Activated B cell treated with CpG ODN at 0.5 μM for 24 hours (primary cell): ENCODE data around the gene TMEM8B. TPM values are rescaled to one million over a fixed set of nuclear protein-coding genes. Genes with fewer than 3 reads are reported as not detected.
"Not testable (repeated sequence)": the region's sequence is repeated elsewhere in the genome, so short reads cannot be mapped to it uniquely, and the experiment has no call there.

Experiments
- ATAC-seq: fragments of 200-7000 bp; cut with Tn5 transposase; one replicate; pipeline ENCODE4 v1.10.0; 2021; ENCODE audit warnings: low read depth, mild to moderate bottlenecking, moderate library complexity
- CTCF ChIA-PET: fragments of 350-600 bp; sonication (Branson Sonifier 250); formaldehyde crosslinking; loops from one replicate; lab custom pipeline; 2021; ENCODE audit warnings: antibody characterized with exemption; lab: Charles Lee
- POLR2A ChIA-PET: fragments of 350-600 bp; sonication (Branson Sonifier 250); formaldehyde crosslinking; loops from one replicate; lab custom pipeline; 2021; ENCODE audit warnings: antibody characterized with exemption; lab: Charles Lee
- DNase-seq: peaks from one replicate; pipeline ENCODE4 v3.0.0; 2022
- H3K27ac Mint-ChIP-seq: one replicate; pipeline ENCODE4 v1.8.0; 2020; ENCODE audit warnings: mixed read lengths
- H3K27me3 Mint-ChIP-seq: one replicate; pipeline ENCODE4 v1.8.0; 2021; ENCODE audit warnings: mixed read lengths
- H3K36me3 Mint-ChIP-seq: one replicate; pipeline ENCODE4 v1.8.0; 2021; ENCODE audit warnings: low read depth, mixed read lengths
- H3K4me1 Mint-ChIP-seq: one replicate; pipeline ENCODE4 v1.8.0; 2021; ENCODE audit warnings: mixed read lengths
- H3K4me3 Mint-ChIP-seq: one replicate; pipeline ENCODE4 v1.8.0; 2020; ENCODE audit warnings: mild to moderate bottlenecking, mixed read lengths
- H3K9me3 Mint-ChIP-seq: one replicate; pipeline ENCODE4 v1.8.0; 2020; ENCODE audit warnings: mixed read lengths
- intact Hi-C: fragments of 100-400 bp; cut with micrococcal nuclease; formaldehyde crosslinking; loops from one replicate; pipeline ENCODE4 v1.15.1; 2024
- total RNA-seq: library from RNA; stranded (reverse); gene quantifications from 2 replicates; pipeline ENCODE4 v1.2.3, GENCODE V29; 2022
- TF ChIP-seq, protein P1 (sequence below): fragments of 200-600 bp; IDR thresholded peaks from one replicate; pipeline ENCODE4 v1.8.0; 2022; ENCODE audit warnings: antibody characterized with exemption, mild to moderate bottlenecking

TMEM8B gene
- total RNA-seq, 1 donor from 2014 or later, result 8.0 TPM

DNA sequence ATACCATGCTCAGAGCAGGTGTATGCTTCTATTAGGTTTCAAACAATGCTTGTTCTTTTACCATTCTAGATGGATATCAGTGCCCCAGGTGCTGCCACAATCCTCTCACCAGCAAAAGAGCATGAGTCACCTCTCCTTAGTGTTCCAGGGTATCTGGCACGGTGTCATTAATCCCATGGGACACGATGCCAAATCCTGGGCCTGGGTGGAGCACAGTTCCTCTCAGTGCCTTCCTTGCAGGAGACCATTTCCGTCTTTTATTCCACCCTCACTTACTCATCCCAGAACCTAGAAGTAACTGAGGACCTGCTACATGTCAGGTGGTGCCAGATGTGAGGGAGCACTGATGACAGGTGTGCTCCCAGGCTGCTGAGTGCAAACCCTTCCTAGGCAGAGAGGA, 42.5 kb downstream of the TMEM8B start:
- TF ChIP-seq, protein P1, sequence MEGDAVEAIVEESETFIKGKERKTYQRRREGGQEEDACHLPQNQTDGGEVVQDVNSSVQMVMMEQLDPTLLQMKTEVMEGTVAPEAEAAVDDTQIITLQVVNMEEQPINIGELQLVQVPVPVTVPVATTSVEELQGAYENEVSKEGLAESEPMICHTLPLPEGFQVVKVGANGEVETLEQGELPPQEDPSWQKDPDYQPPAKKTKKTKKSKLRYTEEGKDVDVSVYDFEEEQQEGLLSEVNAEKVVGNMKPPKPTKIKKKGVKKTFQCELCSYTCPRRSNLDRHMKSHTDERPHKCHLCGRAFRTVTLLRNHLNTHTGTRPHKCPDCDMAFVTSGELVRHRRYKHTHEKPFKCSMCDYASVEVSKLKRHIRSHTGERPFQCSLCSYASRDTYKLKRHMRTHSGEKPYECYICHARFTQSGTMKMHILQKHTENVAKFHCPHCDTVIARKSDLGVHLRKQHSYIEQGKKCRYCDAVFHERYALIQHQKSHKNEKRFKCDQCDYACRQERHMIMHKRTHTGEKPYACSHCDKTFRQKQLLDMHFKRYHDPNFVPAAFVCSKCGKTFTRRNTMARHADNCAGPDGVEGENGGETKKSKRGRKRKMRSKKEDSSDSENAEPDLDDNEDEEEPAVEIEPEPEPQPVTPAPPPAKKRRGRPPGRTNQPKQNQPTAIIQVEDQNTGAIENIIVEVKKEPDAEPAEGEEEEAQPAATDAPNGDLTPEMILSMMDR, result no peak
- ATAC-seq (no peak), DNase-seq (no peak)
- CTCF ChIA-PET, result no interaction called here
- H3K27ac Mint-ChIP-seq, result no peak overlapping the region
- intact Hi-C loops, result no loop called here
- POLR2A ChIA-PET, result interaction anchor here (0.6 kb wide), 1 partner anchor 114 kb away, joined by 6 read pairs; no protein-coding TSS in a partner anchor
- H3K36me3 Mint-ChIP-seq, result no peaks in the 10 kb centered on the region
- peaks cover 4% of the 10 kb centered on the region for H3K9me3 Mint-ChIP-seq
- no peak overlapping the region for H3K4me3 Mint-ChIP-seq
- peaks cover 6% of the 10 kb centered on the region for H3K27me3 Mint-ChIP-seq
- H3K4me1 Mint-ChIP-seq, result no peaks in the 10 kb centered on the region

DNA sequence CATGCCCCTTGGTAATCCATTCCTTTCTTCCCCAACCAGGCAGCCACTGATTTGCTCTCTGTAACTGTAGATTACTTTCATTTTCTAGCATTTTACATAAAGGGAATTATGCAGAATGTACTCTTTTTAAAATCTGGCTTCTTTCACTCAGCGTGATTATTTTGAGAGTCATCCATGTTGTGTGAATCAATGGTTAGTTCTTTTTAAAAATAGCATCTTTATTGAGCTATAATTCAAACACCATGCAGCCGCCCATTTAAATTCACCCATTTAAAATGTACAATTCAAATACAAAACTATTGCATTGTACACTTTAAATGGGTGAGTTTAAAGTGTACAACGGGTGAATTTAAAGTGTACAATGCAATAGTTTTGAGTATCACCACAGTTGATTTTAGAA, 43.5 kb downstream of the TMEM8B start:
- TF ChIP-seq, protein P1, result no peak
- Mint-ChIP-seq H3K9me3 (peaks cover 9% of the 10 kb centered on the region), H3K27me3 (peaks cover 8% of the 10 kb centered on the region), H3K27ac (no peak overlapping the region), H3K36me3 (peaks cover 2% of the 10 kb centered on the region), H3K4me3 (no peak overlapping the region), H3K4me1 (no peaks in the 10 kb centered on the region)
- ChIA-PET CTCF (interaction anchor here (1.1 kb wide), 1 partner anchor 393 kb away, joined by 3 read pairs; no protein-coding TSS in a partner anchor), POLR2A (no interaction called here)
- ATAC-seq (no peak), DNase-seq (no peak)
- intact Hi-C loops, result no loop called here

DNA sequence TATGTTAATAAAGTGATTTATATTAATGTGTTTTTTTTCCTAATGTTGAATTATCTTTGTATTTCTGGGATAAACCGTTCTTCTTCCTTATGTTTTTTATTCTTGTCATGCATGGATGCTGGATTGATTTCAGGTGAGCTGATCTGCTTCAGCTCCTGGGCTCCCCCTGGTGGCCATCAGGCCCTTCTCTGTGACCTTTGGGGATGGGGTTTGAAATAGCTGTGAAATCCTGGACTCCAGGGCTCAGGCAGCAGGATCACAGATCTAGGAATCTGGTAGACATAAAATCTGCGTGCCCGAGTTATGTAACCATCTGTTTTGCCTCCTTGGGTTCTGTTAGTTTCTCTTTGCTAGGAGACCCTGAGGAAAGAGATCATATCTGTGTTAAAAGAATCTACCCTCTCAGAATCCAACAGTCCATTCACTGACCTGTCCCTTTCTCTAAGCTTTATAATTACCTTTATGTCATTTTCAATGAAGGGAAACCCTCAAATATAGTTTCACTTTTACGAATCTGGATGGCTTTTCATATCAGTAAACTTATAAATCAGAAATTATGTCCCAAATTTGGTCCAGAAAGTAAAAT, 53.3 kb downstream of the TMEM8B start:
- ChIA-PET POLR2A (interaction anchor here (1.0 to 1.1 kb wide), 2 partner anchors 56 to 92 kb away, joined by 4 read pairs; no protein-coding TSS in a partner anchor), CTCF (interaction anchor here (0.7 to 3.2 kb wide), 42 partner anchors 9 to 279 kb away, joined by 3 to 114 read pairs (median 4); partner anchors contain the start of genes HINT2, NPR2, SPAG8 and TMEM8B)
- TF ChIP-seq, protein P1, result no peak
- Mint-ChIP-seq H3K9me3 (peaks cover 6% of the 10 kb centered on the region), H3K27me3 (peaks cover 10% of the 10 kb centered on the region), H3K36me3 (peaks cover 2% of the 10 kb centered on the region), H3K27ac (no peak overlapping the region), H3K4me1 (no peaks in the 10 kb centered on the region), H3K4me3 (no peak overlapping the region)
- peak; percentile 58 for ATAC-seq
- DNase-seq, result peak; percentile 74
- intact Hi-C loops, result loop anchor here (1.0 to 5.0 kb wide), 9 partner anchors 35 to 402 kb away; partner anchors contain the start of genes CCDC107, HINT2 and RMRP

DNA sequence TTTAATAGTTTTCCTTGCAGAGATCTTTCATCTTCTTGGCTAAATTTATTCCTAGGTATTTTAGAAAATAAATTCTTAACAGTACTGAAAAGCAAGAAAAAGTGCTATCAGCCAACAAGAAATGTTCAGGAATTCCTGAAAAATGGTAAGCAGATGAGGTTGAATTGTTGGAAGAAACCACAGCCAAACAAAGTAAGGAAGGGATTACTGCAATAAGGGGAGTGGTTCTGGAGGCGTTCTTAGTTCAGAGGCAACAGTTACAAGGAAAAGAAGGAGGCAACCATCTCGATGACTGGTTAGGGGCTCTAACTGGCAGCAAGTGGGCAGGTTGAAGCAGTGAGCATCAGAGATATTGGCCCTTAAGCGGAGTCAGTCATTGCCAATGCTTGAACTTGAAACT, 54.0 kb downstream of the TMEM8B start:
- intact Hi-C loops, result loop anchor here (1.0 to 5.0 kb wide), 9 partner anchors 36 to 402 kb away; partner anchors contain the start of genes CCDC107, HINT2 and RMRP
- H3K4me3 Mint-ChIP-seq, result no peak overlapping the region
- no peaks in the 10 kb centered on the region for H3K36me3 Mint-ChIP-seq
- DNase-seq, result no peak
- TF ChIP-seq, protein P1, result no peak
- H3K27me3 Mint-ChIP-seq, result peaks cover 10% of the 10 kb centered on the region
- CTCF ChIA-PET, result interaction anchor here (0.8 to 3.2 kb wide), 21 partner anchors 18 to 279 kb away, joined by 3 to 114 read pairs (median 7); partner anchors contain the start of genes HINT2, NPR2, SPAG8 and TPM2
- POLR2A ChIA-PET, result no interaction called here
- no peaks in the 10 kb centered on the region for H3K4me1 Mint-ChIP-seq
- H3K9me3 Mint-ChIP-seq, result no peaks in the 10 kb centered on the region
- no peak for ATAC-seq
- H3K27ac Mint-ChIP-seq, result no peak overlapping the region

DNA sequence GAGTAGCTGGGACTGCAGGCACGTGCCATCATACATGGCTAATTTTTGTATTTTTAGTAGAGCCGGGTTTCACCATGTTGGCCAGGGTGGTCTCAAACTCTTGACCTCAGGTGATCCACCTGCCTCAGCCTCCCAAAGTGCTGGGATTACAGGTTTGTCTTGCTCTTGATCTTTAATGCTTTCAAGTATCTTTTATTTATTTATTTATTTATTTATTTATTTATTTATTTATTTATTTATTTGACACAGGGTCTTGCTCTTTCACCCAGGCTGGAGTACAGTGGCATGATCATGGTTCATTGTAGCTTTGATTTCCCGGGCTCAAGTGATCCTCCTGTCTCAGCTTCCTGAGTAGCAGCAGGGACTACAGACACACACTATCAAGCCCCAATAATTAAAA, 55.9 kb downstream of the TMEM8B start:
- H3K4me1 Mint-ChIP-seq, H3K36me3 Mint-ChIP-seq, POLR2A ChIA-PET, DNase-seq, ATAC-seq, H3K4me3 Mint-ChIP-seq, H3K27ac Mint-ChIP-seq, H3K9me3 Mint-ChIP-seq: not testable (repeated sequence)
- intact Hi-C loops, result loop anchor here (5.0 kb wide), 1 partner anchor 38 kb away; no protein-coding TSS in a partner anchor
- H3K27me3 Mint-ChIP-seq, result peaks cover 10% of the 10 kb centered on the region
- CTCF ChIA-PET, result interaction anchor here (2.0 to 2.4 kb wide), 2 partner anchors 59 to 95 kb away, joined by 10 to 12 read pairs; no protein-coding TSS in a partner anchor
